Measurements from ENCODE around the gene PACRG.

- TF ChIP-seq CTCF (conservative IDR thresholded peaks at IDR 0.05; ENCODE audit: low read depth, low read length), result no peak
- TF ChIP-seq POLR2A (IDR thresholded peaks at IDR 0.05; ENCODE audit: low read depth, low read length), result no peak
- TF ChIP-seq FOS (IDR thresholded peaks at IDR 0.05; ENCODE audit: low read depth, low read length), result no peak
- TF ChIP-seq RFX5 (IDR thresholded peaks at IDR 0.05; ENCODE audit: low read depth, low read length), result no peak
- TF ChIP-seq RAD21 (IDR thresholded peaks at IDR 0.05; ENCODE audit: low read length), result no peak
- no peak for TF ChIP-seq MXI1 (IDR thresholded peaks at IDR 0.05; ENCODE audit: borderline replicate concordance, low read depth, low read length)
- no peak for TF ChIP-seq MAZ (IDR thresholded peaks at IDR 0.05; ENCODE audit: borderline replicate concordance, low read depth, low read length)
- no peak for TF ChIP-seq CEBPB (IDR thresholded peaks at IDR 0.05; ENCODE audit: low read depth, low read length)
- TF ChIP-seq BHLHE40 (IDR thresholded peaks at IDR 0.05; ENCODE audit: low read depth, low read length), result no peak
- TF ChIP-seq USF2 (IDR thresholded peaks at IDR 0.05; ENCODE audit: low read depth, low read length), result no peak
Measured at GRCh38 chr6:163241683-163242082, 513.9 kb downstream of the PACRG start.
